DND-41 (cell line): ENCODE results near the gene LHX4.

Source experiments
- ATAC-seq: fragments of 200-7000 bp; cut with Tn5 transposase; 3 replicates; pipeline ENCODE4 v1.9.1; 2021; ENCODE audit warnings: low read depth; ENCODE audit not compliant: insufficient read depth
- DNase-seq: peaks from one replicate; pipeline ENCODE4 v3.0.0-alpha.2; 2020
- H2AFZ ChIP-seq: 2 replicates; pipeline ENCODE4 v1.6.0; 2012; ENCODE audit warnings: low read depth, low read length
- H3K27ac ChIP-seq: 2 replicates; pipeline ENCODE4 v1.5.1; 2012; ENCODE audit warnings: low read length, inconsistent platforms
- H3K27me3 ChIP-seq: fragments of 200-600 bp; sonication (generic); 2 replicates; pipeline ENCODE4 v1.6.0; 2012; ENCODE audit warnings: low read length, mild to moderate bottlenecking, inconsistent platforms; ENCODE audit not compliant: insufficient read depth, poor library complexity
- H3K36me3 ChIP-seq: 2 replicates; pipeline ENCODE4 v1.5.1; 2012; ENCODE audit warnings: low read length, inconsistent platforms; ENCODE audit not compliant: insufficient read depth
- H3K4me1 ChIP-seq: 2 replicates; pipeline ENCODE4 v1.5.1; 2012; ENCODE audit warnings: mild to moderate bottlenecking, low read length; ENCODE audit not compliant: insufficient read depth
- H3K4me2 ChIP-seq: 2 replicates; pipeline ENCODE4 v1.6.0; 2012; ENCODE audit warnings: mild to moderate bottlenecking, moderate library complexity, low read length, inconsistent platforms; ENCODE audit not compliant: insufficient read depth
- H3K4me3 ChIP-seq, 2 experiments: fragments of 200-600 bp in 1 of 2; shearing (Covaris generic) in 1 of 2; 2 replicates each; pipeline ENCODE4 v1.5.1; 2012 to 2016; ENCODE audit warnings: inconsistent platforms in 2 of 2, low read length in 2 of 2, mild to moderate bottlenecking in 2 of 2, low read depth in 1 of 2, moderate library complexity in 1 of 2
- H3K79me2 ChIP-seq: 2 replicates; pipeline ENCODE4 v1.6.0; 2012; ENCODE audit warnings: low read length, inconsistent platforms; ENCODE audit not compliant: insufficient read depth
- H3K9ac ChIP-seq: 2 replicates; pipeline ENCODE4 v1.6.0; 2012; ENCODE audit warnings: low read depth, mild to moderate bottlenecking, inconsistent platforms, low read length, moderate library complexity
- H3K9me3 ChIP-seq: 2 replicates; pipeline ENCODE4 v1.5.1; 2012; ENCODE audit warnings: low read length, moderate library complexity, mild to moderate bottlenecking, inconsistent platforms; ENCODE audit not compliant: insufficient read depth, severe bottlenecking
- H4K20me1 ChIP-seq: 2 replicates; pipeline ENCODE4 v1.6.0; 2012; ENCODE audit warnings: low read length; ENCODE audit not compliant: insufficient read depth
- EZH2 ChIP-seq: IDR thresholded peaks from 3 replicates; pipeline ENCODE4 v1.6.1; 2012; ENCODE audit warnings: borderline replicate concordance, low read depth, mild to moderate bottlenecking, moderate library complexity, low read length, inconsistent platforms; ENCODE audit not compliant: severe bottlenecking
- TF ChIP-seq, protein P1 (sequence below): IDR thresholded peaks from 2 replicates; pipeline ENCODE4 v1.5.1; 2012; ENCODE audit warnings: borderline replicate concordance, low read length, moderate library complexity, mild to moderate bottlenecking; ENCODE audit not compliant: poor library complexity, severe bottlenecking; ENCODE audit errors: extremely low read depth

Gene LHX4

DNA sequence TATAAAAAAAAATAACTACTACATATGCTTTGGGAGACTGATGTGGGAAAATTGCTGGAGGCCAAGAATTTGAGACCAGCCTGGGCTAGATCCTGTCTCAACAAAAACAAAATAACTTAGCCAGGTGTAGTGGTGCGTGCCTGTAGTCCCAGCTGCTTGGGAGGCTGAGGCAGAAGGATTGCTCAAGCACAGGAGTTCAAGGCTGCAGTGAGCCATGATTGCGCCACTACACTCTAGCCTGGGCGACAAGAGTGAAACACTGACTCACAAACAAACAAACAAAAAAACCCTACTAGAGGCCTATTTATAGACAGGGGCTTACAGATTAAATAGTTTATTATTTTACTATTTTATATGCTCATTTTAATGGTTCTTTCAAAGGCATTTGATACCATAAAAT lies 80.0 kb downstream of the LHX4 start:
- no peak for ATAC-seq
- H3K4me2 ChIP-seq, result no peak overlapping the region
- no peaks in the 10 kb centered on the region for H4K20me1 ChIP-seq
- H3K27me3 ChIP-seq, result no peaks in the 10 kb centered on the region
- no peaks in the 10 kb centered on the region for H3K9me3 ChIP-seq
- H2AFZ ChIP-seq, result no peak overlapping the region
- H3K36me3 ChIP-seq, result peaks cover 24% of the 10 kb centered on the region; the same call in 1 of the 2 replicates
- DNase-seq, result no peak
- no peaks in the 10 kb centered on the region for H3K79me2 ChIP-seq
- no peak overlapping the region for H3K27ac ChIP-seq
- H3K4me3 ChIP-seq, result no peak overlapping the region
- TF ChIP-seq, protein P1, sequence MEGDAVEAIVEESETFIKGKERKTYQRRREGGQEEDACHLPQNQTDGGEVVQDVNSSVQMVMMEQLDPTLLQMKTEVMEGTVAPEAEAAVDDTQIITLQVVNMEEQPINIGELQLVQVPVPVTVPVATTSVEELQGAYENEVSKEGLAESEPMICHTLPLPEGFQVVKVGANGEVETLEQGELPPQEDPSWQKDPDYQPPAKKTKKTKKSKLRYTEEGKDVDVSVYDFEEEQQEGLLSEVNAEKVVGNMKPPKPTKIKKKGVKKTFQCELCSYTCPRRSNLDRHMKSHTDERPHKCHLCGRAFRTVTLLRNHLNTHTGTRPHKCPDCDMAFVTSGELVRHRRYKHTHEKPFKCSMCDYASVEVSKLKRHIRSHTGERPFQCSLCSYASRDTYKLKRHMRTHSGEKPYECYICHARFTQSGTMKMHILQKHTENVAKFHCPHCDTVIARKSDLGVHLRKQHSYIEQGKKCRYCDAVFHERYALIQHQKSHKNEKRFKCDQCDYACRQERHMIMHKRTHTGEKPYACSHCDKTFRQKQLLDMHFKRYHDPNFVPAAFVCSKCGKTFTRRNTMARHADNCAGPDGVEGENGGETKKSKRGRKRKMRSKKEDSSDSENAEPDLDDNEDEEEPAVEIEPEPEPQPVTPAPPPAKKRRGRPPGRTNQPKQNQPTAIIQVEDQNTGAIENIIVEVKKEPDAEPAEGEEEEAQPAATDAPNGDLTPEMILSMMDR, result no peak
- no peak for TF ChIP-seq EZH2
- no peaks in the 10 kb centered on the region for H3K4me1 ChIP-seq
- H3K9ac ChIP-seq, result no peak overlapping the region

DNA sequence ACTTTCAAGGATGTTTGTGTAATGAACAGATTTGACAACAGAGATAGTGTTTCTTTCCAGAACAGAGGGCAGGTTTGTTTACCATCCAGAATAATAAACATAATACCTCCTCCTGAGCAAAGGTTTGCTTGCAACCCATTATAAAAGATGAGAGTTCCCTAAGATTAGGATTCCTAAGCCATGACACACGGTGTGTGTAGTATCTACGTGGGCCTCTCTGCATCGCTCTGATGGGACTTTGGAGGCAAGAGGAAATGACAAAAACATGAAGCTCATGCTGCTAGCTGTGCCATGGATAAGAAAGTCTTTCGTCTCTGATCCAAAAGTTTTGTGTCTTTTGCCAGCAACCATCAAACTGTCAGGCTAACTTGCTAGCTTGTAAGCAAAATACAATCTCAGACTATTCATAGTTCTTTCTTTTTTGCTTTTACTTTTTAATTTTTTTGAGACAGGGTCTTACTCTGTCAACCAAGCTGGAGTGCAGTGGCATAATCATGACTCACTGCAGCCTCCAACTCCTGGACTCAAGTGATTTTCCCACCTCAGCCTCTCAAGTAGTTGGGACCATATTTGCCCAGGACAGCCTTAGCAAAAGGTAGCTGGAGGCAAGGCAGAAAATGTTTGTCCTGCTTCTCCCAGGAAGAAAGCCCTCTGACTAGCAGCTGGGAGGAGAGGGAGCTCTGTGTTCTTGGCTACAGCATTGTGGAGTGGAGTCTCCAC lies 81.1 kb downstream of the LHX4 start:
- no peak for DNase-seq
- no peak overlapping the region for H3K27ac ChIP-seq
- H3K36me3 ChIP-seq, result peaks cover 24% of the 10 kb centered on the region; the same call in 1 of the 2 replicates

DNA sequence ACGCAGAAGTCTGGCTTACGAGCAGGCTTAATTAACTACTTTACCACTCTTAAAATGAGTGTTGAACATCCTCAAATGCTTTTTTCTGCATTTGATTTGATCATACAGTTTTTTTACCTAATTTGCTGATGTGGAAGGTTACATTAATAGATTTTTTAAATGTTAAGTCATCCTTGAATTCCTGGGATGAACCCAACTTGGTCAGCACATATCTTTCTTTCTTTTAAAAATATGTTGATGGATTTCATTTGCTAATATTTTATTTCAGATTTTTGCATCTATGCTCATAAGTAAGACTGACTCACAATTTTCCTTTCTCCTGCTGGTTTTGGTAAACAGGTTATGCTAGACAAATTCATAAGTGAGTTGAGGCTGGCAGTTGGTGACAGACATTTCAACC lies 82.9 kb downstream of the LHX4 start:
- no peak for TF ChIP-seq EZH2
- TF ChIP-seq, protein P1, result no peak
- H3K27ac ChIP-seq, result no peak overlapping the region
- no peak overlapping the region for H3K4me2 ChIP-seq
- H3K9ac ChIP-seq, result no peak overlapping the region
- H4K20me1 ChIP-seq, result no peaks in the 10 kb centered on the region
- H2AFZ ChIP-seq, result no peak overlapping the region
- H3K4me1 ChIP-seq, result no peaks in the 10 kb centered on the region
- H3K4me3 ChIP-seq, result no peak overlapping the region
- peaks cover 18% of the 10 kb centered on the region; the same call in 1 of the 2 replicates for H3K36me3 ChIP-seq
- no peaks in the 10 kb centered on the region for H3K9me3 ChIP-seq
- no peaks in the 10 kb centered on the region for H3K27me3 ChIP-seq
- no peaks in the 10 kb centered on the region for H3K79me2 ChIP-seq
- DNase-seq (no peak), ATAC-seq (no peak)

More for the DNA sequence above, 81.1 kb downstream of the LHX4 start:
- Histone ChIP-seq H3K4me3 (no peak overlapping the region), H3K4me1 (no peaks in the 10 kb centered on the region), H3K79me2 (no peaks in the 10 kb centered on the region), H3K9me3 (no peaks in the 10 kb centered on the region), H3K27me3 (no peaks in the 10 kb centered on the region), H2AFZ (no peak overlapping the region), H4K20me1 (no peaks in the 10 kb centered on the region), H3K9ac (no peak overlapping the region), H3K4me2 (no peak overlapping the region)
- ATAC-seq, result no peak
- TF ChIP-seq, protein P1, result no peak
- TF ChIP-seq EZH2, result no peak
